Raji (cell line): Measurements from ENCODE around the gene NHLH1.

Experiments
- POLR2A ChIP-seq: IDR thresholded peaks from 2 replicates; pipeline ENCODE4 v1.6.1; 2011; ENCODE audit warnings: low read depth, low read length, control low read depth; ENCODE audit not compliant: insufficient read depth

NHLH1 gene

DNA sequence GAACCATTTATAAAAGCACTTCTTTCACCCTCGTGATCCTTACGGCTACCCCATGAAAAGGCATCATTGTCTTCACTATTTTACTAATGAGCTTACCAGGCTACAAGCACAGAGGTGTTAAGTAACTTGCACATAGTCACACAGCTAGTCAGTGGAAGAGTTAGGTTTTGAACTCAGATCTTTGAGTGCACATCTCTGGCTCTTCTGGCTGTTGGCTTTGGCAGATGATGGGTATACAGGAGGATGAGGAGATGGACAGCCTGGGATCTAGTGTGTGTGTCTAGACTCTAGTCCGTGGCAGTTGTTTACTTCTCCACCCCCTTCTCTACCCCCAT lies 45.1 kb downstream of the NHLH1 start:
- TF ChIP-seq POLR2A, result no peak

- no peak for TF ChIP-seq POLR2A
Measured at GRCh38 chr1:160413716-160414115, 46.8 kb downstream of the NHLH1 start.

- no peak for TF ChIP-seq POLR2A
Measured at GRCh38 chr1:160414881-160415280, 48.0 kb downstream of the NHLH1 start.

- no peak for TF ChIP-seq POLR2A
Measured at GRCh38 chr1:160415696-160416290, 48.9 kb downstream of the NHLH1 start.

DNA sequence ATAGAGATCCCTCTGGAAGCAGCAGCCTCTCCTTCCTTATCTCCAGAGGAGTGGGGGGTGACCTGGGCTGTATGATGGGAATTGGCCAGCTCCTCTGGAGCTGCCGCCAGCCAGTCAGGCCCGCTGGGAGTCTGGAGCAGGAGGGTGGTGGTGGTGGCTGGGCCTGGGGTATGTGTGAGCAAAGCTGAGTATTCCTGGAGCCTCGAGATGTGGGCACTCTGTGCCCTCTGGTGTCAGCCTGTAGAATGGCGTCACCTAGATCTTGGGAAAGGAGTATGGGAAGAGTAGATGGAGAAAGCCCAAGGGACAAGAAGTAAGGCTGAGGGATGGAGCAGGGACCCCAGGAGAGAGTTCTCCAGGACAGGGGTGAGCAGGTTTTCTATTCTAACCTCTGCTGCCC lies 49.5 kb downstream of the NHLH1 start:
- TF ChIP-seq POLR2A, result no peak

DNA sequence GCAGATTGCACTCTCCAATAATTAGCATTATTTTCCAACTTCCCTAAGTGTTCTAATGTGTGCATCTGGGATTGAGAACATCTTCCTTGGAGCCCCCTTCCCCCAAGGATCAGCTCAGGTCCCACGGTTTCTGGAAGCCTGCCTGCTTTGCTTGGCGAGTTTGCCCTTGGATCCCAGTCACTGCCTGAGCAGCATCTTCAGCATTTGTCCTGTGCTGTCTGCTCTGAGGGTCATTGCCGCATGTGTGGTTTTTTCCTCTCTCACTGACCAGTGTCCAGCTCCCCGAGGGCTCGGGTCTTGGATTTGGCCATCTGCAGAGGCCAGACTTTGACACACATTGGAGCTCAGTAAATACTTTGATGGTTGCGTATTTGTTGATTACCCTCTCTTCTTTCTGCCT lies 51.6 kb downstream of the NHLH1 start:
- no peak for TF ChIP-seq POLR2A

DNA sequence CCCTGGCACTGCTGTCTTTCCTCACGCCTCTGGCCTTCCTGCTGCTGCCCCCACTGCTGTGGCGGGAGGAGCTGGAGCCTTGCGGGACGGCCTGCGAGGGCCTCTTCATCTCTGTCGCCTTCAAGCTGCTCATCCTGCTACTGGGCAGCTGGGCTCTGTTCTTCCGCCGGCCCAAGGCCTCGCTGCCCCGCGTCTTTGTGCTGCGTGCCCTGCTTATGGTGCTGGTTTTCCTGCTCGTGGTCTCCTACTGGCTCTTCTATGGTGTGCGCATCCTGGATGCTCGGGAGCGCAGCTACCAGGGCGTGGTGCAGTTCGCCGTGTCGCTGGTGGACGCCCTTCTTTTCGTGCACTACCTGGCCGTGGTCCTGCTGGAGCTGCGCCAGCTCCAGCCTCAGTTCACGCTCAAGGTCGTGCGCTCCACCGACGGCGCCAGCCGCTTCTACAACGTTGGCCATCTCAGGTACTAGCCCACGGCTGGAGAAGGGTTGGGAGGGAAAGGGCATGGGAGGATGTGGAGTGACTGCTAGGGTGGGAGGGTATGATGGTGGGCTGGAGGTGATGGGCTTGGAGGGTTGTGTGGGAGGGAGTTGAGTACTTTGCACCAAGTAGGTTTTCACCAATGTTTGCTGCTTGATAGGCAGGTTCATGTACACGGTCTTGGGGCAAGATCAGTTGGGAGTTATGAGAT lies 52.4 kb downstream of the NHLH1 start:
- TF ChIP-seq POLR2A, result no peak

DNA sequence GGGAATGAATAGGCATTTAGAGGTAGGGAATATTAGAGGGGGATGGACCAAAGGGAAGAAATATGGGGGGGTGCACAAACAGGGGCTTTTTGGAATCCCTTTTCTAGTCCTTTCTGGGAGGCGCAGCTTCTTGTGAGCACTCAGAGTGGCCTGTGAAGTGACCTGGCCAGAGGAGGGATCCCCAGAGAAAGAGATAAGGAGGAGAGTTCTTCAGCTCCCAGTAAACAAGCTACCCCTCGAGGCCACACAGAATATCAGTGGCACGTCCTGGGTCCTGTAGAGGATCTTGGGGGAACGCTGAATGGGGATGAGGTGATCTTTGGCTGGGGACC lies 52.9 kb downstream of the NHLH1 start:
- no peak for TF ChIP-seq POLR2A

DNA sequence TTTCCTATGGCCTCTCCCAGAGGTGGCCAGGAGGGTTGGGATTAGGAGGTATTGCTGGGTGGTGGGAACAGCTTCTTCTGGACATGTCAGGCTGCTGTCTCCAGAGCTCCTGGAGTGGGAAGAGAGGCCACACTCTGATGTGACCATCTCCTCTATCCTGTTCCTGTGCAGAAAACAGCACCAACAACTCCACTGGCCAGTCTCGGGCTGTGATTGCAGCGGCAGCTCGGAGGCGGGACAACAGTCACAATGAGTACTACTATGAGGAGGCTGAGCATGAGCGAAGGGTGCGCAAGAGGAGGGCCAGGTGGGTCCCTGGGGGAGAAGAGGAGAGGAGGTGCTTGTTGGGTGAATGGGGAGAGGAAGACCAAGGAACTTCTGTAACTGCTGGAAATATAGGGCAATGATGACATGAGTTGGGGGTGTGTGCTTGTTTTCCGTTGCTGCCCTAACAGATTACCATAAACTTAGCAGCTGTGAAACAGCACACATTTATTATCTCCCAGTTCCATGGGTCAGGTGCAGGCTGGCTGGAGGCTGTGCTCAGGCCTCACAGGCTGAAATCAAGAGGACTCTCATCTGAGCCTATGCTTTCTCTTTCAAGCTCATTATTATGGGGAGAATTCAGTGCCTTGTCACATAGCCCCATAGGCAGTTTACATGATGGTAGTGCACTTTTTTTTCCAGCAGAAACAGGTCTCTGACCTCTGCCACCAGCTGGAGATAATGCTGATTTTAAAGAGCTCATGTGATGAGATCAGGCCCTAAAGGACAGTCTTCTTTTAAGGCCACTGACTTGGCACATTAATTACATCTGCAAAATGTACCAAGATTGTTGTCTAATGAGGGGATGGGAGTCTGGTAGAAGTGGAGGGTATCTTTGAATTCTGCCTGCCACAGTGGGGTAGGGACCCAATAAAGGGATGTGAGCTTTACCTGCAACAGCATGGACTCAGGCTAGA lies 54.3 kb downstream of the NHLH1 start:
- no peak for TF ChIP-seq POLR2A

DNA sequence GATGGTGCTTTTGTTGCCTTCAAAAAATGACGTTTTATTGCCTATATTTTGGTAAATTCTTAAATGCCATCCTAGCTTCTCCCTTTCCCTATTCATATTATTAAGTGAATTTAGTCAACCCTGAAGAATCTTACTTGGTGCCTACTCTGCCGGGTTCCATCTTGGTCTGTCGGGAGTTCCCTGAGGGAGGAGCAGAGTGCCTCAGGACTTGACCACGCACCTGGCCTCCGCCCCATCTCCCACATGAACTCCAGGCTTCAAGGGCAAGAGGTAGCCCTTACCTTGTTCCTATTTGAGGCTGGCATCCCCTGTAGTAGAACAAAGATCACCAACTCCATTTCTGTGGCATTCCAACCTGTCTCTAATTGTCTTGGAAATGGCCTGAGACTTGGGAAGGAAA lies 55.0 kb downstream of the NHLH1 start:
- TF ChIP-seq POLR2A, result no peak
